PC-3 (cell line): ENCODE results near the gene LRRC42. TPM values are rescaled to one million over a fixed set of nuclear protein-coding genes. Genes with fewer than 3 reads are reported as not detected.

Experiments
- ATAC-seq: fragments of 200-7000 bp; cut with Tn5 transposase; 2 replicates; pipeline ENCODE4 v1.9.1; 2020; ENCODE audit warnings: mild to moderate bottlenecking, moderate library complexity
- BruUV-seq: library from RNA; stranded (reverse); fragments of 400-500 nt; replicated peaks from 2 replicates; lab custom pipeline; 2021; lab: Mats Ljungman, UMichigan
- CTCF ChIA-PET: fragments of 300-600 bp; sonication (Branson Sonifier 250); formaldehyde crosslinking; loops from one replicate; lab custom pipeline; 2022; ENCODE audit warnings: antibody characterized with exemption; lab: Charles Lee
- POLR2A ChIA-PET: fragments of 300-600 bp; sonication (Branson Sonifier 250); formaldehyde crosslinking; loops from one replicate; lab custom pipeline; 2022; ENCODE audit warnings: antibody characterized with exemption; ENCODE audit not compliant: unreplicated experiment; lab: Charles Lee
- DNase-seq: peaks from one replicate; pipeline ENCODE4 v3.0.0-alpha.2; 2015
- H2AFZ ChIP-seq: fragments of 300-600 bp; sonication (generic); 2 replicates; pipeline ENCODE4 v1.6.0; 2016; ENCODE audit warnings: antibody characterized with exemption, low read length
- H3F3A ChIP-seq: fragments of 300-600 bp; sonication (generic); one replicate; pipeline ENCODE4 v1.6.0; 2017; ENCODE audit warnings: antibody characterized with exemption, low read length, control low read depth, mild to moderate bottlenecking; ENCODE audit not compliant: unreplicated experiment
- H3K27ac ChIP-seq: fragments of 300-600 bp; sonication (generic); 2 replicates; pipeline ENCODE4 v1.5.1; 2016; ENCODE audit warnings: mild to moderate bottlenecking, low read length
- H3K27me3 ChIP-seq: fragments of 300-600 bp; sonication (generic); 2 replicates; pipeline ENCODE4 v1.6.1; 2016; ENCODE audit warnings: low read length, mixed read lengths
- H3K36me3 ChIP-seq: fragments of 300-600 bp; sonication (generic); 2 replicates; pipeline ENCODE4 v1.6.1; 2016; ENCODE audit warnings: low read depth, mixed run types, low read length, mixed read lengths
- H3K4me1 ChIP-seq: fragments of 300-600 bp; sonication (generic); 2 replicates; pipeline ENCODE4 v1.5.1; 2016; ENCODE audit warnings: low read length; ENCODE audit not compliant: insufficient read depth
- H3K4me2 ChIP-seq: fragments of 300-600 bp; sonication (generic); 2 replicates; pipeline ENCODE4 v1.6.0; 2016; ENCODE audit warnings: low read length
- H3K4me3 ChIP-seq: fragments of 300-600 bp; sonication (generic); 2 replicates; pipeline ENCODE4 v1.5.1; 2016; ENCODE audit warnings: mild to moderate bottlenecking, low read length, mixed read lengths
- H3K79me2 ChIP-seq: fragments of 300-600 bp; sonication (generic); 2 replicates; pipeline ENCODE4 v1.6.1; 2017; ENCODE audit warnings: low read length, mixed read lengths
- H3K9ac ChIP-seq: fragments of 300-600 bp; sonication (generic); 2 replicates; pipeline ENCODE4 v1.6.0; 2016; ENCODE audit warnings: mild to moderate bottlenecking, low read length
- H3K9me2 ChIP-seq: fragments of 300-600 bp; sonication (generic); replicated peaks from 2 replicates; pipeline ENCODE4 v1.6.1; 2016; ENCODE audit warnings: mixed run types, low read length, mixed read lengths
- H3K9me3 ChIP-seq: fragments of 300-600 bp; sonication (generic); 2 replicates; pipeline ENCODE4 v1.6.1; 2016; ENCODE audit warnings: low read length, mixed read lengths
- H4K20me1 ChIP-seq: fragments of 300-600 bp; sonication (generic); 2 replicates; pipeline ENCODE4 v1.6.1; 2016; ENCODE audit warnings: low read length, mixed read lengths
- EZH2 ChIP-seq: fragments of 300-600 bp; sonication (generic); IDR thresholded peaks from one replicate; pipeline ENCODE4 v1.6.1; 2017; ENCODE audit warnings: antibody characterized with exemption, mild to moderate bottlenecking, low read length; ENCODE audit not compliant: unreplicated experiment
- EZH2phosphoT487 ChIP-seq: fragments of 300-600 bp; sonication (generic); IDR thresholded peaks from 2 replicates; pipeline ENCODE4 v1.6.1; 2018; ENCODE audit warnings: mild to moderate bottlenecking, antibody characterized with exemption, low read length, borderline replicate concordance
- intact Hi-C: fragments of 100-400 bp; cut with micrococcal nuclease; formaldehyde crosslinking; loops from 2 replicates; pipeline ENCODE4 v1.9.0; 2023
- total RNA-seq: library from RNA; depleted of rRNA; stranded (reverse); fragments of >200 nt; gene quantifications from 2 replicates; pipeline ENCODE4 v1.2.3, GENCODE V29; 2014; rRNA removed
- TF ChIP-seq, protein P1 (sequence below): fragments of 300-600 bp; sonication (generic); conservative IDR thresholded peaks from 2 replicates; pipeline ENCODE4 v1.5.1; 2017; ENCODE audit warnings: antibody characterized with exemption, low read depth, mild to moderate bottlenecking, low read length

Gene LRRC42
- total RNA-seq, 1 experiment from 2014 or later: 27.3 TPM

DNA sequence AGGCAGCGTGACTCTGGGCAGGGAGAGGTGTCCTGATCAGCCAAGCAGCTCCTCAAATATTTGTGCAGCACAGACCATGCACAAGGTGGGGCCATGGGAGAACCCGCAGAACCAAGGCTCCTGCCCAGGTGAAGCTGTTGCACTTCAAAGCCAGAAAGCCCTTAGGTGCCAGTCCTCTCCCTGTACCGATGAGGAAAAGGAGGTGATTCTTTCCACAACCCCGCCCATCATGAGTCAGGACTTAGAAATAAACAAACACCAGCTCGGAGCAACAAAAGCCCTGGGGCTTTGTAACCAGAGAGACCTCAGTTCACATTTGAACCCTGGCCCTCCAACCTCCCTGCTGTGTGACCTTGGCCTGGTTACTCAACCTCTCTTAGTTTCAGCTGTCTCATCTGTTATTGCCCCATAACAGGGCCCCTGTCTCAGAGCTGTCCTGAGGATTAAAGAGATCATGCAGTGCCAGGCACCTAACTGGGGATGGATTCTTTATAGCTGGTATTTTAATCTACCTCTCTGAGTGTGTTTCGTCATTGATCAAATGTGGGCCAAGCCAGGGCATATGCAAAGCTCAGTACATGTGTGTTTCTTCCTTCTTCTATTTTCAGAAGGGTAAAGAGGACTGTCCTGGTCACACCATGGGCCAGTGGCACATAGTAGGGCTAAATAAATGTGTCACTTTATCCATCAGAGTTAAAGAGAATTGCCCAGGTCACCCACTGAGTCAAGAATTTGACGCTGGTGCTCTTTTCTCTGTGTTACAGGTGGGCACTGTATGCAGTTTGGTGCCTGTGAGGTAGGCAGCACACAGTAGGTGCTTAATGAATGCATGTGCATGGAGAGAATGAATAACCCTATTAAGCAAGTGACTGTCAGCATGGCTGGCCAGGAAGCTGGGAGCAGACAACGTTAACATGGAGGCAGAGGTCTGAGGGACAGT, 70.5 kb downstream of the LRRC42 start:
- intact Hi-C loops: loop anchor here (2.0 kb wide), 1 partner anchor 36 kb away; the partner anchor contains the start of genes TCEANC2 and TMEM59
- DNase-seq (peak; percentile 92), ATAC-seq (peak; percentile 89)
- Histone ChIP-seq H3K4me3 (no peak overlapping the region), H3K9me3 (no peaks in the 10 kb centered on the region), H3K27me3 (no peaks in the 10 kb centered on the region), H3K79me2 (no peaks in the 10 kb centered on the region), H3K4me2 (peak overlapping the region; percentile 47; the same call in 1 of the 2 replicates), H3K36me3 (no peaks in the 10 kb centered on the region), H3K27ac (peak overlapping the region; percentile 62), H3K9ac (no peak overlapping the region), H3K4me1 (peaks cover 10% of the 10 kb centered on the region), H3K9me2 (no peaks in the 10 kb centered on the region), H4K20me1 (no peaks in the 10 kb centered on the region), H2AFZ (no peak overlapping the region), H3F3A (no peaks in the 10 kb centered on the region)
- ChIA-PET POLR2A (interaction anchor here (0.6 kb wide), 1 partner anchor 835 kb away, joined by 3 read pairs; no protein-coding TSS in a partner anchor), CTCF (interaction anchor here (0.5 kb wide), 1 partner anchor 57 kb away, joined by 5 read pairs; no protein-coding TSS in a partner anchor)
- no peak for TF ChIP-seq EZH2
- TF ChIP-seq, protein P1, sequence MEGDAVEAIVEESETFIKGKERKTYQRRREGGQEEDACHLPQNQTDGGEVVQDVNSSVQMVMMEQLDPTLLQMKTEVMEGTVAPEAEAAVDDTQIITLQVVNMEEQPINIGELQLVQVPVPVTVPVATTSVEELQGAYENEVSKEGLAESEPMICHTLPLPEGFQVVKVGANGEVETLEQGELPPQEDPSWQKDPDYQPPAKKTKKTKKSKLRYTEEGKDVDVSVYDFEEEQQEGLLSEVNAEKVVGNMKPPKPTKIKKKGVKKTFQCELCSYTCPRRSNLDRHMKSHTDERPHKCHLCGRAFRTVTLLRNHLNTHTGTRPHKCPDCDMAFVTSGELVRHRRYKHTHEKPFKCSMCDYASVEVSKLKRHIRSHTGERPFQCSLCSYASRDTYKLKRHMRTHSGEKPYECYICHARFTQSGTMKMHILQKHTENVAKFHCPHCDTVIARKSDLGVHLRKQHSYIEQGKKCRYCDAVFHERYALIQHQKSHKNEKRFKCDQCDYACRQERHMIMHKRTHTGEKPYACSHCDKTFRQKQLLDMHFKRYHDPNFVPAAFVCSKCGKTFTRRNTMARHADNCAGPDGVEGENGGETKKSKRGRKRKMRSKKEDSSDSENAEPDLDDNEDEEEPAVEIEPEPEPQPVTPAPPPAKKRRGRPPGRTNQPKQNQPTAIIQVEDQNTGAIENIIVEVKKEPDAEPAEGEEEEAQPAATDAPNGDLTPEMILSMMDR: no peak
- TF ChIP-seq EZH2phosphoT487: no peak
- BruUV-seq: no TSS peak

Other genes starting within 250 kb of the LRRC42 start
- 1.7 and 2.6 TPM in 2 replicates for gene GLIS1, start 207.2 kb upstream of the LRRC42 start, total RNA-seq
- 59.3 and 63.6 TPM in 2 replicates for gene NDC1, start 108.1 kb upstream of the LRRC42 start, total RNA-seq
- gene YIPF1, start 56.6 kb upstream of the LRRC42 start, total RNA-seq: 21.1 and 22.7 TPM in 2 replicates
- not detected in 2 replicates for gene DIO1, start 52.2 kb upstream of the LRRC42 start, total RNA-seq
- 49.7 and 66.7 TPM in 2 replicates for gene IFT25, start 651 bp upstream of the LRRC42 start, total RNA-seq
- gene LDLRAD1, start 71.8 kb downstream of the LRRC42 start, total RNA-seq: not detected in 2 replicates
- gene TMEM59, start 106.9 kb downstream of the LRRC42 start, total RNA-seq: 71.5 and 133 TPM in 2 replicates
- 4.2 and 7.7 TPM in 2 replicates for gene TCEANC2, start 107.3 kb downstream of the LRRC42 start, total RNA-seq
- 0.35 TPM in 1 of 2 replicates, not detected in the other for gene CDCP2, start 206.7 kb downstream of the LRRC42 start, total RNA-seq